Activated CD8-positive, alpha-beta T cell treated with anti-CD3 and anti-CD28 coated beads for 36 hours (primary cell): Measurements from ENCODE around the gene OXCT2. TPM values are rescaled to one million over a fixed set of nuclear protein-coding genes. Genes with fewer than 3 reads are reported as not detected.
"Not testable (repeated sequence)": the region's sequence is repeated elsewhere in the genome, so short reads cannot be mapped to it uniquely, and the experiment has no call there.

Experiments
- ATAC-seq: fragments of 200-7000 bp; cut with Tn5 transposase; one replicate; pipeline ENCODE4 v1.10.0; 2021; ENCODE audit warnings: mild to moderate bottlenecking, moderate library complexity
- CTCF ChIA-PET: fragments of 350-600 bp; sonication (Branson Sonifier 250); formaldehyde crosslinking; loops from one replicate; lab custom pipeline; 2021; ENCODE audit warnings: antibody characterized with exemption; lab: Charles Lee
- POLR2A ChIA-PET: fragments of 350-600 bp; sonication (Branson Sonifier 250); formaldehyde crosslinking; loops from one replicate; lab custom pipeline; 2021; ENCODE audit warnings: antibody characterized with exemption; lab: Charles Lee
- DNase-seq: peaks from one replicate; pipeline ENCODE4 v3.0.0-alpha.2; 2020
- H3K27ac Mint-ChIP-seq: one replicate; pipeline ENCODE4 v1.8.0; 2021; ENCODE audit warnings: mild to moderate bottlenecking, mixed read lengths
- H3K27me3 Mint-ChIP-seq: one replicate; pipeline ENCODE4 v1.8.0; 2021; ENCODE audit warnings: mixed read lengths
- H3K36me3 Mint-ChIP-seq: one replicate; pipeline ENCODE4 v1.8.0; 2021; ENCODE audit warnings: low read depth, mixed read lengths
- H3K4me1 Mint-ChIP-seq: one replicate; pipeline ENCODE4 v1.8.0; 2021; ENCODE audit warnings: low read depth, mixed read lengths
- H3K4me3 Mint-ChIP-seq: one replicate; pipeline ENCODE4 v1.8.0; 2021; ENCODE audit warnings: mild to moderate bottlenecking, moderate library complexity, mixed read lengths
- H3K9me3 Mint-ChIP-seq: one replicate; pipeline ENCODE4 v1.8.0; 2021; ENCODE audit warnings: mixed read lengths
- intact Hi-C: fragments of 100-400 bp; cut with micrococcal nuclease; formaldehyde crosslinking; loops from one replicate; pipeline ENCODE4 v1.10.0; 2022
- total RNA-seq, 2 experiments: library from RNA; stranded (reverse); gene quantifications; one replicate each; pipeline ENCODE4 v1.2.3, GENCODE V29; 2021
- TF ChIP-seq, protein P1 (sequence below): fragments of 200-600 bp; IDR thresholded peaks from one replicate; pipeline ENCODE4 v1.8.0; 2022; ENCODE audit warnings: antibody characterized with exemption, mild to moderate bottlenecking

Gene OXCT2
- total RNA-seq, 2 experiments from 2014 or later: 2.7 to 4.2 TPM

DNA sequence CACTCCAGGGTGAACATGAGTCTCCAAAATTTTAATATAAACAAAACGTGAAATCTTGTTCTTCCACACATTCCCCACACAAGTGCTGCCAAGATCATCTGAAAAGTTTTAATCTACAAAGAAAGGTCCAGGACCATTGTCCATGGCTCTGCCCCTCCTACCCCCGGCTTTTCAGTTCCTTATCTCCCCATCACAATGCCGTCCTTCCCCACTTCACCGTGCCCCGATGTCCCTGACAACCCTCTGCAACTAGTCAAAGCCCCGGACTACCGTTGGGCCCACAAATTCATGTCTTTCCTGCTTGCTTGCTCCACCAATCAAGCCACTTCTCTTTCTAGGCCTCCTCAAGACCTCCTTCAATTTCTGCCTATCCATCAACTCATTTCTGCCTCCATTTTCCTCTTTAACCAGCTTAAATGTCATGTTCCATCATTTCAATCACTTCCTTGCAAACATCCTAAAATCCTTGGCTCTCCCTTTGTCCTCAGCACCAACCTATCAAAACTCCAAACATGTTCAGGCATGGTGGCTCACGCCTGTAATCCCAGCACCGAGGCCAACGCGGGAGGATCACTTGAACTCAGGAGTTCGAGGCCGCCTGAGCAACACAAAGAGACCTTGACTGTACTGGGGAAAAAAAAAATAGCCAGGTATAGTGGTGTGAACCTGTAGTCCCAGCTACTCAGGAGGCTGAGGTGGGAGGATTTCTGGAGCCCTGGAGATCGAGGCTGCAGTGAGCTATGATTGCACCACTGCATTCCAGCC is 31.5 kb upstream of the OXCT2 start:
- Mint-ChIP-seq H3K27ac (no peak overlapping the region), H3K4me1 (peaks cover 7% of the 10 kb centered on the region), H3K27me3 (no peaks in the 10 kb centered on the region), H3K4me3 (no peak overlapping the region), H3K36me3 (peaks cover 3% of the 10 kb centered on the region), H3K9me3 (peaks cover 3% of the 10 kb centered on the region)
- ChIA-PET POLR2A (interaction anchor here (0.6 kb wide), 1 partner anchor 17 kb away, joined by 3 read pairs; no protein-coding TSS in a partner anchor), CTCF (interaction anchor here (0.7 to 1.3 kb wide), 2 partner anchors 171 to 512 kb away, joined by 3 read pairs; no protein-coding TSS in a partner anchor)
- DNase-seq (no peak), ATAC-seq (no peak)
- intact Hi-C loops: no loop called here
- TF ChIP-seq, protein P1, sequence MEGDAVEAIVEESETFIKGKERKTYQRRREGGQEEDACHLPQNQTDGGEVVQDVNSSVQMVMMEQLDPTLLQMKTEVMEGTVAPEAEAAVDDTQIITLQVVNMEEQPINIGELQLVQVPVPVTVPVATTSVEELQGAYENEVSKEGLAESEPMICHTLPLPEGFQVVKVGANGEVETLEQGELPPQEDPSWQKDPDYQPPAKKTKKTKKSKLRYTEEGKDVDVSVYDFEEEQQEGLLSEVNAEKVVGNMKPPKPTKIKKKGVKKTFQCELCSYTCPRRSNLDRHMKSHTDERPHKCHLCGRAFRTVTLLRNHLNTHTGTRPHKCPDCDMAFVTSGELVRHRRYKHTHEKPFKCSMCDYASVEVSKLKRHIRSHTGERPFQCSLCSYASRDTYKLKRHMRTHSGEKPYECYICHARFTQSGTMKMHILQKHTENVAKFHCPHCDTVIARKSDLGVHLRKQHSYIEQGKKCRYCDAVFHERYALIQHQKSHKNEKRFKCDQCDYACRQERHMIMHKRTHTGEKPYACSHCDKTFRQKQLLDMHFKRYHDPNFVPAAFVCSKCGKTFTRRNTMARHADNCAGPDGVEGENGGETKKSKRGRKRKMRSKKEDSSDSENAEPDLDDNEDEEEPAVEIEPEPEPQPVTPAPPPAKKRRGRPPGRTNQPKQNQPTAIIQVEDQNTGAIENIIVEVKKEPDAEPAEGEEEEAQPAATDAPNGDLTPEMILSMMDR: no peak

DNA sequence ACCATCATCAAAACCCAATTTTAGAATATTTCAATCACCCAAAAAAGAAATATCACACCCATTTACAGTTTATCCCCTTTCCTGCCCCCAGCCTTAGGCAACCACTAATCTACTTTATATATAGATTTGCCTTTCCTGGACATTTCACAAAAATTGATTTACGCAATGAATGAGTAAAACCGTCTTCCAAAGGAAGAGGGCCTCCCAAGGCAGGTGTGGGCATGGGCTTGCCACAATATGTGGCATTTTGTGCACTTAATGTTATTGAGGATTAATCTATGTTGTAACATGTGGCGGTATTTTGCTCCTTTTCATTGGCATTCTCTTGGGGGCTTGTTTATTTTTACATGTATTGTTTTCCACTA is 29.3 kb upstream of the OXCT2 start:
- Mint-ChIP-seq H3K4me1 (peaks cover 8% of the 10 kb centered on the region), H3K36me3 (peaks cover under 1% of the 10 kb centered on the region), H3K4me3 (no peak overlapping the region), H3K27me3 (no peaks in the 10 kb centered on the region), H3K9me3 (no peaks in the 10 kb centered on the region), H3K27ac (no peak overlapping the region)
- intact Hi-C loops: no loop called here
- ATAC-seq (no peak), DNase-seq (no peak)
- ChIA-PET POLR2A (interaction anchor here (0.6 to 0.7 kb wide), 2 partner anchors 133 to 534 kb away, joined by 3 to 4 read pairs; no protein-coding TSS in a partner anchor), CTCF (interaction anchor here (0.6 to 4.0 kb wide), 24 partner anchors 11 to 691 kb away, joined by 3 to 26 read pairs (median 4); partner anchors contain the start of genes BMP8B, MYCL and PPIE)
- TF ChIP-seq, protein P1: no peak

DNA sequence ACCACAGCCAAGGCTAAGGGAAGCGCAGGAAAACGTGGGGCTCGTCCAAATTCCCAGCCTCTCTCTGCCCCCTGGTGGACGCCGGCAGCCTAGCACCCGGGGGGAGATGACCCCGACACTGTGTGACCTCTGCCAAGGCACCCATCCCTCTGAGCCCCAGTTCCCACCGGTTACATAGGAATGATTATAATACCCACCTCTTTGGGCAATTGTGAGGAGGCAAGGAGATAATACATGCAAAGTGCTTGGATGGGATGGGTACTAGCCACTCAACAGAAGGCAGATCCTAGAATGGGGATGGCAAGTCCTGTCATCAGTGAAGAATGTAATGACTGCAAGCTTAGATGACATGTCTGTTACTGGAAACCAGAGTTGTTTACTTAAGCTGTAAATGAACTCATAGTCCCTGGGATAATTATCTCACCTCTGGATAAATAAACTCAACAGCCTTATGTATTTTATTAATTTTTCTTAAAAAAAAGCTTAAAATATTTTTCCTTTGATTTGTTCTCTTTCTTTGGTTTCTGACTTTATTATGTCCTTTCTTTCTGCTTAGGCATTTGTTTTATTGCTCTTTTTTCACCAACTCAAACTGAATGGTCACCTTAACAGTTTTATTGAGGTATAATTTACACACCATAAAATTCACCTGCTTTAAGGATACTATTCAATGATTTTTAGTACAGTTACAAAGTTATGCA is 28.8 kb upstream of the OXCT2 start:
- TF ChIP-seq, protein P1: peak; percentile 96
- CTCF ChIA-PET: interaction anchor here (0.6 to 4.0 kb wide), 28 partner anchors 10 to 691 kb away, joined by 3 to 26 read pairs (median 4); partner anchors contain the start of genes BMP8B, MYCL and PPIE
- H3K4me3 Mint-ChIP-seq: peak overlapping the region; percentile 48
- H3K27ac Mint-ChIP-seq: peak overlapping the region; percentile 81
- POLR2A ChIA-PET: interaction anchor here (0.6 to 1.2 kb wide), 2 partner anchors 133 to 239 kb away, joined by 3 to 4 read pairs; no protein-coding TSS in a partner anchor
- H3K4me1 Mint-ChIP-seq: peaks cover 8% of the 10 kb centered on the region
- H3K36me3 Mint-ChIP-seq: no peaks in the 10 kb centered on the region
- no peaks in the 10 kb centered on the region for H3K9me3 Mint-ChIP-seq
- H3K27me3 Mint-ChIP-seq: no peaks in the 10 kb centered on the region
- peak; percentile 75 for DNase-seq
- intact Hi-C loops: loop anchor here (5.0 kb wide), 1 partner anchor 193 kb away; no protein-coding TSS in a partner anchor
- ATAC-seq: peak; percentile 74

DNA sequence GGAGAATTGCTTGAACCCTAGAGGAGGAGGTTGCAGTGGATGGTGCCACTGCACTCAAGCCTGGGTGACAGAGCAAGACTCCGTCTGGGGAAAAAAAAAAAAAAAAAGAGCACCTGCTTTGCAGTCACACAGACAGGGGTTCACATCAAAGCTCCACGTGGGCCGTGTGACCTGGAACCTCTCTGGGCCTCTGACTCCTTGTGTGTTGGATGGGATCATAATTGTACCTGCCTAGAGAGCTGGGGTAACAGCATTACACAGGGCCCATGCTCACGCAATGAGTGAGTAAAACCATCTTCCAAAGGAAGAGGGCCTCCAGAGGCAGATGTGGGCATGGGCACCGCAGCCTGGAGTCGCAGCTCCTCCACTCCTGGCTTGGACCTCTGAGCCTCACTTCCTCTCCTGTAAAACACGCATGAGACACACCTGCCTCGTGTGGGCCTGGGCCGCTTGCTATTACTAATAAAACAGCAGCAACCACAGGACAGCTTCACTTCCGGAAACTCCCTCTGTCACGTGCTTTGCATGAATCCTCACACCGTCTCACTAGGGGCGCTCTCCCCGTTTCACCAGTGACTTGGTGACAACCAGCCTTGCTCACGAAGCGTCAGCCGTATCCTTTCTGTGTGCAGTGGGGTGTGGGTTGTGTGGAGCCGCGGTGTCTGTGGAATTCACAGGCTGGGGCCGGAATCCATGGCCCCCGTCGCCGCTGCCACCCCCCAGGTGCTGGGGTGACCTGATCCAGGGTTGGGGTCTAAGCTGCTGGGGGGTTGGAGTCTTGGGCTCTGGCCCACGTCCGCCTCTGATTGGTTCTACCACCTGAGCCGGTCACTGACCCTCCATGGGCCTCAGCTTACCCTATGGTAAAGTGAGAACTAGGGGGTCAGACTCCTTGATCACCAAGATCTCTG is 28.0 kb upstream of the OXCT2 start:
- H3K36me3 Mint-ChIP-seq, H3K27me3 Mint-ChIP-seq, H3K4me1 Mint-ChIP-seq, H3K9me3 Mint-ChIP-seq: not testable (repeated sequence)
- peak overlapping the region; percentile 48 for H3K4me3 Mint-ChIP-seq
- CTCF ChIA-PET: interaction anchor here (0.7 to 4.0 kb wide), 31 partner anchors 9 to 566 kb away, joined by 3 to 26 read pairs (median 4); partner anchors contain the start of genes BMP8B and PPIE
- DNase-seq: peak; percentile 93
- POLR2A ChIA-PET: interaction anchor here (0.7 to 1.2 kb wide), 3 partner anchors 10 to 240 kb away, joined by 3 to 4 read pairs (median 4); partner anchors contain the start of gene BMP8B
- ATAC-seq: peak; percentile 96
- intact Hi-C loops: loop anchor here (5.0 kb wide), 1 partner anchor 192 kb away; no protein-coding TSS in a partner anchor
- peak overlapping the region; percentile 81 for H3K27ac Mint-ChIP-seq
